Measurements from ENCODE around the gene AFF3. TPM values are rescaled to one million over a fixed set of nuclear protein-coding genes. Genes with fewer than 3 reads are reported as not detected.

The AFF3 gene
- total RNA-seq, 3 donors from 2014 or later (not counting 1 experiment from before 2014, with no cell fraction given): 4.6 to 9.6 (median 5.6) TPM

DNA sequence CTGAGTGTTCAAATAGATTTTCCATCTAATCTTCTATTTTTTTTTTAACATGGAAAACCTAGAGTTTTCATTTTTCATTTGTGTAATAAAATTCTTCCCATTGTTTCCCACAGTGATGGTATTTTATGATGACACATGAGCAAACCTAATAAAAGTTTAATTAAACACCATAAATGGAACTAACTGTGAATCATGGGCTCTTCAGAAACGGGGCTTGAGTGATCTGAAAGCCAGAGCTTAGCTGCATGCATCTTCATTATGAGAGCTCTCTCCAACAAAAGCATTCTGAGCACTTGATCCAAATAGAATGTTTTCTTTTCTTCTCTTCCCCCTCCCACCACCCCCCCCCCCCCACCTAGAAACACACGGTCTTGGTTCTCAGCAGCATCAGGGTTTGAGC is 570.4 kb downstream of the AFF3 start:
- H3K27me3 ChIP-seq (ENCODE audit: control insufficient read depth, insufficient read depth, low read length): no peaks in the 10 kb centered on the region
- Mint-ChIP-seq H3K36me3 (no peaks in the 10 kb centered on the region), H3K27ac (no peak overlapping the region), H3K4me3 (no peak overlapping the region), H3K4me1 (peaks cover 0 to 4% of the 10 kb centered on the region in 2 donors), H3K27me3 (ENCODE audit: low read depth in 2 of 2) (no peaks in the 10 kb centered on the region), H3K9me3 (no peaks in the 10 kb centered on the region)
- peaks cover 3% of the 10 kb centered on the region for H3K36me3 ChIP-seq (ENCODE audit: control insufficient read depth, insufficient read depth, low read length)
- no peaks in the 10 kb centered on the region for H3K9me3 ChIP-seq (ENCODE audit: control insufficient read depth, insufficient read depth, low read length)
- no peak overlapping the region for H3K27ac ChIP-seq (ENCODE audit: low read length)
- DNase-seq (no peak), ATAC-seq (no peak)
- WGBS (ENCODE audit: insufficient coverage): 86% methylated on average over 2 of the region's 2 CpGs
- no peak for TF ChIP-seq CTCF (IDR thresholded peaks at IDR 0.05)
- no peaks in the 10 kb centered on the region for H3K4me1 ChIP-seq (ENCODE audit: control insufficient read depth, insufficient read depth, low read length)
- no peak overlapping the region for H3K4me3 ChIP-seq (ENCODE audit: low read length)
- intact Hi-C loops (cut with micrococcal nuclease): no loop called here

GRCh38 chr2:99571533-99571932 is 570.9 kb downstream of the AFF3 start:
- WGBS (ENCODE audit: insufficient coverage): 81% methylated on average over 4 of the region's 4 CpGs
- TF ChIP-seq CTCF (IDR thresholded peaks at IDR 0.05): no peak

GRCh38 chr2:99571021-99571420 is 571.4 kb downstream of the AFF3 start:
- no peaks in the 10 kb centered on the region for H3K36me3 Mint-ChIP-seq
- Histone ChIP-seq H3K9me3 (ENCODE audit: control insufficient read depth, insufficient read depth, low read length) (no peaks in the 10 kb centered on the region), H3K27me3 (ENCODE audit: control insufficient read depth, insufficient read depth, low read length) (no peaks in the 10 kb centered on the region), H3K36me3 (ENCODE audit: control insufficient read depth, insufficient read depth, low read length) (peaks cover 3% of the 10 kb centered on the region), H3K27ac (ENCODE audit: low read length) (no peak overlapping the region), H3K4me1 (ENCODE audit: control insufficient read depth, insufficient read depth, low read length) (no peaks in the 10 kb centered on the region), H3K4me3 (ENCODE audit: low read length) (no peak overlapping the region)
- H3K4me1 Mint-ChIP-seq: peaks cover 0 to 4% of the 10 kb centered on the region in 2 donors
- 94% methylated on average over 4 of the region's 4 CpGs for WGBS (ENCODE audit: insufficient coverage)
- no peak for DNase-seq
- no peak for TF ChIP-seq CTCF (IDR thresholded peaks at IDR 0.05)
- H3K9me3 Mint-ChIP-seq: no peaks in the 10 kb centered on the region
- H3K27me3 Mint-ChIP-seq (ENCODE audit: low read depth in 2 of 2): no peaks in the 10 kb centered on the region
- H3K4me3 Mint-ChIP-seq: no peak overlapping the region
- intact Hi-C loops (cut with micrococcal nuclease): no loop called here
- no peak overlapping the region for H3K27ac Mint-ChIP-seq
- ATAC-seq: no peak

More at GRCh38 chr2:99571533-99571932, 570.9 kb downstream of the AFF3 start:
- no peaks in the 10 kb centered on the region for H3K4me1 ChIP-seq (ENCODE audit: control insufficient read depth, insufficient read depth, low read length)
- no peak overlapping the region for H3K4me3 ChIP-seq (ENCODE audit: low read length)
- no peaks in the 10 kb centered on the region for H3K9me3 ChIP-seq (ENCODE audit: control insufficient read depth, insufficient read depth, low read length)
- peaks cover 3% of the 10 kb centered on the region for H3K36me3 ChIP-seq (ENCODE audit: control insufficient read depth, insufficient read depth, low read length)
- ATAC-seq (no peak), DNase-seq (no peak)
- no peaks in the 10 kb centered on the region for H3K27me3 ChIP-seq (ENCODE audit: control insufficient read depth, insufficient read depth, low read length)
- intact Hi-C loops (cut with micrococcal nuclease): no loop called here
- no peak overlapping the region for H3K27ac ChIP-seq (ENCODE audit: low read length)
- Mint-ChIP-seq H3K27me3 (ENCODE audit: low read depth in 2 of 2) (no peaks in the 10 kb centered on the region), H3K9me3 (no peaks in the 10 kb centered on the region), H3K27ac (no peak overlapping the region), H3K4me3 (no peak overlapping the region), H3K36me3 (no peaks in the 10 kb centered on the region), H3K4me1 (peaks cover 0 to 4% of the 10 kb centered on the region in 2 donors)

- Histone ChIP-seq H3K27me3 (ENCODE audit: control insufficient read depth, insufficient read depth, low read length) (no peaks in the 10 kb centered on the region), H3K4me3 (ENCODE audit: low read length) (no peak overlapping the region), H3K27ac (ENCODE audit: low read length) (no peak overlapping the region), H3K9me3 (ENCODE audit: control insufficient read depth, insufficient read depth, low read length) (no peaks in the 10 kb centered on the region), H3K4me1 (ENCODE audit: control insufficient read depth, insufficient read depth, low read length) (no peaks in the 10 kb centered on the region), H3K36me3 (ENCODE audit: control insufficient read depth, insufficient read depth, low read length) (peaks cover 3% of the 10 kb centered on the region)
- Mint-ChIP-seq H3K4me1 (peaks cover 0 to 4% of the 10 kb centered on the region in 2 donors), H3K27me3 (ENCODE audit: low read depth in 2 of 2) (no peaks in the 10 kb centered on the region), H3K4me3 (no peak overlapping the region), H3K27ac (no peak overlapping the region), H3K9me3 (no peaks in the 10 kb centered on the region), H3K36me3 (no peaks in the 10 kb centered on the region)
- DNase-seq (no peak), ATAC-seq (no peak)
- intact Hi-C loops (cut with micrococcal nuclease): no loop called here
- 100% methylated on average over 5 of the region's 5 CpGs for WGBS (ENCODE audit: insufficient coverage)
- no peak for TF ChIP-seq CTCF (IDR thresholded peaks at IDR 0.05)
These were observed 573.0 kb downstream of the AFF3 start for GRCh38 chr2:99569386-99569785.

Measured in natural killer cell (primary cell).